ENCODE results near the gene ACSM2A. TPM values are rescaled to one million over a fixed set of nuclear protein-coding genes. Genes with fewer than 3 reads are reported as not detected.

Gene ACSM2A, protein sequence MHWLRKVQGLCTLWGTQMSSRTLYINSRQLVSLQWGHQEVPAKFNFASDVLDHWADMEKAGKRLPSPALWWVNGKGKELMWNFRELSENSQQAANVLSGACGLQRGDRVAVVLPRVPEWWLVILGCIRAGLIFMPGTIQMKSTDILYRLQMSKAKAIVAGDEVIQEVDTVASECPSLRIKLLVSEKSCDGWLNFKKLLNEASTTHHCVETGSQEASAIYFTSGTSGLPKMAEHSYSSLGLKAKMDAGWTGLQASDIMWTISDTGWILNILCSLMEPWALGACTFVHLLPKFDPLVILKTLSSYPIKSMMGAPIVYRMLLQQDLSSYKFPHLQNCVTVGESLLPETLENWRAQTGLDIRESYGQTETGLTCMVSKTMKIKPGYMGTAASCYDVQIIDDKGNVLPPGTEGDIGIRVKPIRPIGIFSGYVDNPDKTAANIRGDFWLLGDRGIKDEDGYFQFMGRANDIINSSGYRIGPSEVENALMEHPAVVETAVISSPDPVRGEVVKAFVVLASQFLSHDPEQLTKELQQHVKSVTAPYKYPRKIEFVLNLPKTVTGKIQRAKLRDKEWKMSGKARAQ
- not detected in 2 replicates for total RNA-seq

DNA sequence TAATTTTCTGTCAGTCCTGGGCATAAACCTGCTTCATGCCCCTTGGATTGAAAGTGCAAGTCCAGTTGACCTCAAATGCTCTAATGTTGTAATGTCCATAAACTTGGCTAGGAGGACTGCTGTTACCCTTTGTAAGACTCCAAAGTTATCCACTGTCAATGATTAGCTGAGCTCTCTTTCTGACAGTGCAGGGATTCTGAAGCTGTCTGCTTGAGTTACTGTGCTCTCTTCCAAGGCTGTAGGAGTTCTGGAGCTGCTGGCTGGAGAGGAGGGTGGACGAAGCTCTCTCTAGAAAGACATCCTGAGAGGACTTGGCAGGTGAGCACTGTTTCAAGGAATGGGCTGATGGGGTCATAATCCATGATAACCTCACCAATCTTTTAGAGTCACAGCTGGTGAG, at the start of gene ACSM2A:
Gene ACSM2A (plus strand): TSS at position 158 of the 400 bp plus-strand sequence. CDS start 8,594 bp downstream, outside the sequence.

DNA sequence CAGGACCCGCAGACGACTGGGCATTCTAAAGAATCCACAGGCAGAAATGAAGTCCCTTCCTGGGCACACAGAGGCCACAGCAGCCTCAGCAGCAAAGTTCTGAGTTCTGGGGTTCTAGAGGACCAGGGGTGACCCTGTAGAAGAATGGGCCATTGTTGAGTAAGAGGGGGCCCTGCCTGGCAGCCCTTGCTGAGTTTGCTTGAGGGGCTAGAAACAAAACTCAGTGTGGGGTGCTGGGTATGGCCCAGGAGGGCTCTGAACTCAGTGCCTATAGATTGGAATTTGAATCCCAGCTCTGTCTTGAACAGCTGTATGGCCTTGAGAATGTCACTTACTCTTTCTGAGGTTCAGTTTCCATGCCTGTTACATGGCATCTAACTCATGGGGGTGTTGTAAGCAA, 46.7 kb upstream of the ACSM2A start, which contains the start of gene PDILT:
Gene PDILT (minus strand): TSS at position 101 of the 400 bp plus-strand sequence. CDS start 5,437 bp downstream, outside the sequence.

DNA sequence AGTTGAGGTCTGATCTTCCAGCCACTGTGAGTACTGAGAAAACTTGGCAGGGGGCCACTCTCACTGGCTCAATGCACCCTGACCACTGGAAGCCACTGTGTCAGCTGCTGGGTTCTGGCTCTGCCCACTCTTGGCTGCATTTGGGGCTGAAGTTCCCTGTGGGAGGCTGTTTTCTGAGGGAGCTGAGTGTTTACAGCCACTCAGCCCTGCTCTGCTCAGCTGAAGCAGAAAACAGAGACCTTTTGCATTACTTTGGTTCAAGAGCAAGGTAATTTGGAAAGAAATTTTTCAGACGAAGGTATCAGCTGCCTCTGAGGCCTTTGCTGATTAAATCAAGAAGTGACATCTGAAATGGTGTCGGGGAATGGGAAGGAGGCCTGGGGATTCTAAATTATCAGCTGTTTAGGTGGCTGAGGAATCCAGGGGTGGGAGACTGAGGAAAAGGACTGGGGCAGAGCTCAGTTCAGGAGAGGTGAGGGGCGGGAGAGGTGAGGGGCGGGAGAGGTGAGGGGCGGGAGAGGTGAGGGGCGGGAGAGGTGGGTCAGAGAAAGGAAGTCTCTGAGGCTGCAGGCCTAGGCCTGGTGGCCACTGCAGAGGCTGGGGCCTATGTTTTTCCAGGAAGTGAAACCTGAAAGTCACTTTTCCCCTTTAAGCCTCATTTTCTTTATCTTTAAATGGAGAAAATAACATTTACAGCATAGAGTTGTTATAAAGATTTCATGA, 41.8 kb upstream of the ACSM2A start, which contains the start of gene ACSM5:
Gene ACSM5 (plus strand): TSS at position 137 of the 723 bp plus-strand sequence. CDS start 1,951 bp downstream, outside the sequence.

Other genes with a start within 250 kb of the ACSM2A start
- not detected in 2 replicates for gene GP2, start 124.0 kb upstream of the ACSM2A start, total RNA-seq
- not detected in 2 replicates for gene UMOD, start 98.8 kb upstream of the ACSM2A start, total RNA-seq
- not detected in 2 replicates for gene PDILT, start 46.8 kb upstream of the ACSM2A start, total RNA-seq
- gene ACSM5, start 42.0 kb upstream of the ACSM2A start, total RNA-seq = not detected in 2 replicates
- not detected in 2 replicates for gene ACSM2B, start 124.8 kb downstream of the ACSM2A start, total RNA-seq
- gene ACSM1, start 246.2 kb downstream of the ACSM2A start, total RNA-seq = 0.08 TPM in 2 replicates